NB4 (cell line): ENCODE measurements around the gene GPRIN1.

ENCODE experiments used
- DNase-seq: peaks from one replicate; pipeline ENCODE4 v3.0.0; 2010; ENCODE audit warnings: low read depth
- H3K4me3 ChIP-seq: one replicate; pipeline ENCODE4 v1.5.1; 2011; ENCODE audit warnings: mild to moderate bottlenecking, low read depth, low read length, moderate library complexity
- CTCF ChIP-seq: IDR thresholded peaks from one replicate; pipeline ENCODE4 v1.5.1; 2012; ENCODE audit warnings: low read depth, low read length
- MAX ChIP-seq: IDR thresholded peaks from 2 replicates; pipeline ENCODE4 v1.6.1; 2011; ENCODE audit warnings: low read depth, low read length
- MYC ChIP-seq: IDR thresholded peaks from 2 replicates; pipeline ENCODE4 v1.6.1; 2011; ENCODE audit warnings: low read depth, low read length
- POLR2A ChIP-seq: IDR thresholded peaks from 2 replicates; pipeline ENCODE4 v1.6.1; 2011; ENCODE audit warnings: mild to moderate bottlenecking; ENCODE audit not compliant: insufficient read length; ENCODE audit errors: extremely low read depth

GPRIN1 gene

GRCh38 chr5:176573564-176574296, 36.2 kb downstream of the GPRIN1 start:
- TF ChIP-seq POLR2A (no peak), CTCF (peak; percentile 79)
- peak; percentile 62 for DNase-seq
- no peak overlapping the region for H3K4me3 ChIP-seq

GRCh38 chr5:176570044-176570443, 39.9 kb downstream of the GPRIN1 start:
- DNase-seq: peak; percentile 26
- TF ChIP-seq CTCF (no peak), MAX (no peak), POLR2A (no peak), MYC (no peak)
- H3K4me3 ChIP-seq: no peak overlapping the region

GRCh38 chr5:176568657-176569056, 41.3 kb downstream of the GPRIN1 start:
- DNase-seq: no peak
- no peak overlapping the region for H3K4me3 ChIP-seq

GRCh38 chr5:176565760-176566288, 44.1 kb downstream of the GPRIN1 start:
- no peak overlapping the region for H3K4me3 ChIP-seq
- no peak for TF ChIP-seq MYC
- no peak for TF ChIP-seq CTCF
- no peak for TF ChIP-seq POLR2A
- DNase-seq: no peak

More at GRCh38 chr5:176568657-176569056, 41.3 kb downstream of the GPRIN1 start:
- no peak for TF ChIP-seq MYC
- no peak for TF ChIP-seq CTCF
- TF ChIP-seq POLR2A: no peak
- TF ChIP-seq MAX: no peak

- TF ChIP-seq MAX (no peak), POLR2A (no peak), MYC (no peak), CTCF (no peak)
- no peak for DNase-seq
- H3K4me3 ChIP-seq: no peak overlapping the region
Measured at GRCh38 chr5:176564002-176564401, 46.0 kb downstream of the GPRIN1 start.

- H3K4me3 ChIP-seq: no peak overlapping the region
- DNase-seq: no peak
- TF ChIP-seq MAX (no peak), MYC (no peak), CTCF (no peak), POLR2A (no peak)
Measured at GRCh38 chr5:176562189-176562588, 47.8 kb downstream of the GPRIN1 start.
